Breast epithelium (tissue), 3 donors: ENCODE measurements around the gene DAPK1.

ENCODE experiments used
- CTCF ChIP-seq, 3 donors: fragments of 450-650 bp; IDR thresholded peaks; one replicate each; pipeline ENCODE4 v1.5.1; 2016 to 2017; ENCODE audit warnings: antibody characterized with exemption in 3 of 3, mild to moderate bottlenecking in 3 of 3, moderate library complexity in 3 of 3
- POLR2A ChIP-seq: fragments of 450-650 bp; IDR thresholded peaks from one replicate; pipeline ENCODE4 v1.6.1; 2016; ENCODE audit warnings: antibody characterized with exemption, mild to moderate bottlenecking, moderate library complexity
- POLR2AphosphoS5 ChIP-seq, 3 donors: sonication (generic); formaldehyde crosslinking; IDR thresholded peaks; one replicate each; pipeline ENCODE4 v1.6.1; 2017; ENCODE audit warnings: antibody characterized with exemption in 3 of 3

DNA sequence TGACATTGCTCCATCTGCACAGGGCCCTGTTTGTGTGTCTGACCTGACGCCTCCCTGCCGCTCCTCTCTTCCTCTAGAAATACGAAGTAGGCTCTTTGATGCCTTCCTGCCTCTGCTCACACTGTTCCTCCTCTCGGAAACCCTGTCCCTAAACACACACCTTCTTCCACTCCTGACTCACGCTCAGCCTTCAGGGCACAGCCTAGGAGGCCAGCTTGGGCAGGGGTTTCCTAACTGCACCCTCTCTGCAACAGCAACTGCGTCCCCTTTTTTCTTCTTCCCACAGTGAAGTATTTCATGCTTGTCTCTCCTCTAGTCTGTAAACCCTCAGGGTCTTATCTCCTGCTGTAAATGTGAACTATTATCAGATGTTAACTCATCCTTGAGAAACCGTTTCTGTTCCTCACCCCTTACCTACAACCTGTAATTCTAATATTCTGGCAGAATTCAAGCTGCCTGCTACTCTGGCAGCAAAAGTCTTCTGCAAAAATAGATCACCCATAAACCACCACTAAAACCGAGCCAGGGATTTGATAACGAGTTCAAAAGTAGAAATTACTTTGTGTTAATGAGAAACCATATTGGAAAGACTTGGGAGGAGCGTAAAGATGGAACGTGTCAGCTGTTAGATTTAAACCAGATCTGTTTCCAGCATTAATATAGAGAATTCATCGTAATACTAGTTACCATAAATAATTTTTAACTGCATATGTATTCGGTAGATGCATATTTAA is 100.2 kb downstream of the DAPK1 start:
- TF ChIP-seq POLR2AphosphoS5 (IDR thresholded peaks at IDR 0.05) (no peak), CTCF (IDR thresholded peaks at IDR 0.05) (no peak), POLR2A (no peak)
